ENCODE results near the gene RER1. TPM values are rescaled to one million over a fixed set of nuclear protein-coding genes. Genes with fewer than 3 reads are reported as not detected.

RER1 gene
- total and polyA plus RNA-seq, 11 donors: 43.3 to 124 (median 78.3) TPM

DNA sequence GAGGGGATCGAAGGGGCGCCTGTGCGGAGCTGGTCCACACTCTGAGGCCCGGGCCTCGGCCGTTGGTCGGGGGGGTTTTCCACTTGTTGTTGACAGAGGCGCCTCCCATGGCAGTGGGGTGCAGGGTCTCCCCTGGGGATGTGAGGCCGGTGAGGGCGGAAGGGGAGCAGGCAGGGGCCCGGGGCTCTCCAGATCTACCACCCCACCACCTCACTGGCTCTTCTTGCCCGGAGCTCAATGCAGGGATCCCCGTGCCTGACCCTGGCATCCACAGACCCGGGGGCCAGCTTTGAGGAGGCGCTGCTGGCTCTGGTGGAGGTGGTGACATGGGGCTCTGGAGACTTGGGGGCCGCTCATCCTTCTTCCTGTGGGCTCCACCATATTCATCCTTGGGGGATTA lies 27.8 kb downstream of the RER1 start:
- no peak overlapping the region for H3K27ac ChIP-seq
- ATAC-seq: no peak
- H3K9me3 ChIP-seq: peaks cover 0 to 14% (median 0%) of the 10 kb centered on the region in 12 donors
- intact Hi-C loops (cut with DNase I): loop anchor here in 8 of 10 donors (5.0 to 10.0 kb wide), 4 partner anchors 165 to 1005 kb away; partner anchors contain the start of gene PRXL2B (in 1 of the 8)
- H3K27me3 ChIP-seq: peaks cover 7 to 59% (median 33%) of the 10 kb centered on the region in 9 donors
- DNase-seq: peak in 1 of 5 donors; percentile 47
- no peak for TF ChIP-seq POLR2A (IDR thresholded peaks at IDR 0.05)
- TF ChIP-seq, protein P1, sequence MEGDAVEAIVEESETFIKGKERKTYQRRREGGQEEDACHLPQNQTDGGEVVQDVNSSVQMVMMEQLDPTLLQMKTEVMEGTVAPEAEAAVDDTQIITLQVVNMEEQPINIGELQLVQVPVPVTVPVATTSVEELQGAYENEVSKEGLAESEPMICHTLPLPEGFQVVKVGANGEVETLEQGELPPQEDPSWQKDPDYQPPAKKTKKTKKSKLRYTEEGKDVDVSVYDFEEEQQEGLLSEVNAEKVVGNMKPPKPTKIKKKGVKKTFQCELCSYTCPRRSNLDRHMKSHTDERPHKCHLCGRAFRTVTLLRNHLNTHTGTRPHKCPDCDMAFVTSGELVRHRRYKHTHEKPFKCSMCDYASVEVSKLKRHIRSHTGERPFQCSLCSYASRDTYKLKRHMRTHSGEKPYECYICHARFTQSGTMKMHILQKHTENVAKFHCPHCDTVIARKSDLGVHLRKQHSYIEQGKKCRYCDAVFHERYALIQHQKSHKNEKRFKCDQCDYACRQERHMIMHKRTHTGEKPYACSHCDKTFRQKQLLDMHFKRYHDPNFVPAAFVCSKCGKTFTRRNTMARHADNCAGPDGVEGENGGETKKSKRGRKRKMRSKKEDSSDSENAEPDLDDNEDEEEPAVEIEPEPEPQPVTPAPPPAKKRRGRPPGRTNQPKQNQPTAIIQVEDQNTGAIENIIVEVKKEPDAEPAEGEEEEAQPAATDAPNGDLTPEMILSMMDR (IDR thresholded peaks at IDR 0.05): no peak
- peaks cover 0 to 4% (median 2%) of the 10 kb centered on the region in 12 donors for H3K4me1 ChIP-seq
- no peak overlapping the region for H3K4me3 ChIP-seq
- 72 to 81% (median 78%) methylated on average over 12 to 16 of the region's 16 CpGs for WGBS, 4 donors
- H3K36me3 ChIP-seq: no peaks in the 10 kb centered on the region

DNA sequence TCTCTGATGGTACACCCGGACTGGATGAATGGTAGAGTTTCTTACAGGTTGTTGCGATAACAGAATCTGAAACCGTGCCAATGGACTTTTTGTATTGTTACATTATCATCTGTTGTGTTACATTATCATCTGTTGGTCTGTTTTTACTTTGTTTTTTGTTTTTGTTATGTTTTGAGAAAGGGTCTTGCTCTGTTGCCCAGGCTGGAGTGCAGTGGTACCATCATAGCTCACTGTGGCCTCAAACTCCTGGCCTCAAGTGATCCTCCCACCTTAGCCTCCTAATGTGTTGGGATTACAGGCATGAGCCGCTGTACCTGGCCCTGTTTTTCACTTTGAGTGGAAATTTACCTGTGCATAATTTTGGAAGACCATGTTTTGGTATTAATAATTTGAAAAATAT lies 30.9 kb downstream of the RER1 start:
- no peak for TF ChIP-seq POLR2A (IDR thresholded peaks at IDR 0.05)
- TF ChIP-seq, protein P1 (IDR thresholded peaks at IDR 0.05): no peak
- intact Hi-C loops (cut with DNase I): no loop called here
- Histone ChIP-seq H3K27ac (no peak overlapping the region), H3K9me3 (peaks cover 0 to 14% (median 0%) of the 10 kb centered on the region in 12 donors), H3K4me3 (no peak overlapping the region), H3K27me3 (peaks cover 6 to 53% (median 22%) of the 10 kb centered on the region in 9 donors), H3K4me1 (no peaks in the 10 kb centered on the region), H3K36me3 (no peaks in the 10 kb centered on the region)
- DNase-seq (no peak), ATAC-seq (no peak)
- 82 to 88% (median 85%) methylated on average over 4 of the region's 4 CpGs for WGBS, 4 donors

DNA sequence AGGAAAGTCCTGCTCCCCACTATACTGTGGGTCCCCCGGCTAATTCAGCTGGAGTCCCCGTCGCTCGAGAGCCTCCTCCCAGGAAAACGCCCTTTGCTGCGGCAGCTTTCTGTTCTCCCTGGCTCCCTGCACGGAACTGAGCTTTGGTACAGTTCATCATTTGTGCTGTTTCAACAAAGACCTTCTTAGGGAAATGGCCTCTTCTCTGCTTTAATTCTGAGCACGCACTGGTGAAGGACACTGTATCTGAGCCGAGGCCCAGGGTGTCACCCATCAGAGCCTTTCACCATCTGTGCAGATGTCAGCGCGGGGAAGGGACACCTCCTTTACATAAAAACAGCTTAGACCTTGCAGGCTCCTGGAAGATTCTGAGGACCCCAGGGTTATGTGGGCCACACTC lies 34.3 kb downstream of the RER1 start:
- WGBS, 4 donors: 71 to 83% (median 76%) methylated on average over 10 to 11 of the region's 11 CpGs
- Histone ChIP-seq H3K9me3 (peaks cover 0 to 23% (median 2%) of the 10 kb centered on the region in 12 donors), H3K27ac (no peak overlapping the region), H3K27me3 (peaks cover 0 to 45% (median 8%) of the 10 kb centered on the region in 9 donors), H3K4me1 (no peaks in the 10 kb centered on the region), H3K4me3 (no peak overlapping the region), H3K36me3 (no peaks in the 10 kb centered on the region)
- TF ChIP-seq, protein P1 (IDR thresholded peaks at IDR 0.05): no peak
- no peak for TF ChIP-seq POLR2A (IDR thresholded peaks at IDR 0.05)
- no peak for DNase-seq
- intact Hi-C loops (cut with DNase I): no loop called here
- ATAC-seq: no peak

DNA sequence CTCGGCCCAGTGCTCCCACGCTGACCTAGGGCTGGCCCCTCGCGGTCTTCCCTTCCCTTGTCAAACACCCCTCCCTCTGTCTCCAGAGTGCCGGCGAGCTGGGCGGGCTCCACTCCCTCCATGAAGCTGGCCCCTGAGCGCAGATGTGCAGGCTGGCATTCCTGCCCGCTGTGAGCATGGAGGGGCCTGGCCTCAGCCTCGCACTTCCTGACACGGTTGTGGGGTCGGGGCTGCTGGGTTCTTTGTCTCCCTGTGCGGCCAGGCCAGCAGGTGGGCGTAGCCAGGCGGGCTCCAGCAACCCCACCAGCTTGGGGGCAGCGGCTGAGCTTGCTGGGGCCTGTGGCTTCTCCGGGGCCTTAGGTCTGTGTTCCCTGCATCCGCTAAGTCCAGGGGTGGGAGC lies 34.9 kb downstream of the RER1 start:
- no peaks in the 10 kb centered on the region for H3K4me1 ChIP-seq
- DNase-seq: no peak
- 67 to 74% (median 70%) methylated on average over 11 to 18 of the region's 18 CpGs for WGBS, 4 donors
- H3K27me3 ChIP-seq: peaks cover 0 to 45% (median 8%) of the 10 kb centered on the region in 9 donors
- peaks cover 0 to 23% (median 2%) of the 10 kb centered on the region in 12 donors for H3K9me3 ChIP-seq
- intact Hi-C loops (cut with DNase I): no loop called here
- H3K27ac ChIP-seq: no peak overlapping the region
- no peak for ATAC-seq
- no peak overlapping the region for H3K4me3 ChIP-seq
- H3K36me3 ChIP-seq: no peaks in the 10 kb centered on the region
- TF ChIP-seq, protein P1 (IDR thresholded peaks at IDR 0.05): no peak
- TF ChIP-seq POLR2A (IDR thresholded peaks at IDR 0.05): no peak

Data from heart left ventricle (tissue), 16 donors.